ENCODE results near the gene KIF23. TPM values are rescaled to one million over a fixed set of nuclear protein-coding genes. Genes with fewer than 3 reads are reported as not detected.

Gene KIF23
- total RNA-seq, 1 experiment from 2014 or later = 100 TPM

DNA sequence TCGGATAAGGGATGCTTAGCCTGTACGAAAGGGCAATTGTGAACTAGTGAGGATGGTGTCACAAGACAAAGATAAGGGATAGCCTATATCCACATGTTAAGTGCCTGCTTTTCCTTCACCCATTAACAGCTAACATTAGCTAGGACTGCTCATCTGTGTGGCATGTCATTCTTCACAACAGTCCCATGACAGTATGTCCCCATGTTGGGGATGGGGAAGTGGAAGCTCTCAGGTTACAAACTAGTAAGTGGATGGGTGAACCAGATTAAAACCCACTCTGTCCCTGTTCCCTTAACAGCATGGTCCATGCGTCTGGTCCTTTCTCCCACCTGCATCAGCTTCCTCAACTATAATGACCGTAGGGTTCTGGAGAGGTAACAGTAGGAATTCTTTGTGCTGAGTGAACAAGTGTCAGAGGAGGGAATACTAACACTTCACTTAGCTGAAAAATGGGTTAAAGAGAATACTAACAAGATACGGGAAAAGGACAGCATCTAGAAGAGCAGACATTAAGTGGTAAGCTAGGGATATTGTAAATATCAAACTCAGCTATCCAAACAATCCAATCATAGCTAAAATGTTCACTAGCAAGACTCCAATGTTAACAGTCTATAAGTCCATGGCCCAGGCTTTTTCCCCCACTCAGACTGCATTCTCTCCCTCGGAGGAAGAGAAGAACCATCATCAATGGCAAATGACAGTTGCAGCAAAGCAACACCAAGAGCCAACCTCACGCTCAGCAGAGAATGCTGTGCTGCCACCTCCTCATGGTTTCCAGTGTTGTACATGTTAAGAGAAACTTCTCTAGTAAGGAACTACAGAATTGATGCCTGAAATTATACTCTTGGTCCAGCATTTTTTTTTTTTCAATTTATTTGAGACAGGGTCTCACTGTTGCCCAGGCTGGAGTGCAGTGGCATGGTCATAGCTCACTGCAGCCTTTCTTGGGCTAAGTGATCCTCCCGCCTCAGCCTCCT lies 43.4 kb downstream of the KIF23 start:
- H3K4me1 ChIP-seq (replicated peaks; ENCODE audit: insufficient read depth) = peaks cover 19% of the 10 kb centered on the region
- peak overlapping the region; percentile 14; the same call in 1 of the 2 replicates for H3K27ac ChIP-seq
- ChIA-PET POLR2A (ENCODE audit: unreplicated experiment) (no interaction called here), CTCF (interaction anchor here (0.7 kb wide), 1 partner anchor 302 kb away, joined by 5 read pairs; no protein-coding TSS in a partner anchor)
- H3F3A ChIP-seq (ENCODE audit: insufficient read depth, low read depth) = peaks cover 58% of the 10 kb centered on the region
- BruUV-seq (replicated peaks) = no TSS peak
- DNase-seq = peak in 1 of 2 experiments; percentile 45
- H3K27me3 ChIP-seq (ENCODE audit: insufficient read depth, low read depth) = no peaks in the 10 kb centered on the region
- no peaks in the 10 kb centered on the region for H3K9me2 ChIP-seq (ENCODE audit: insufficient read depth)
- no peak overlapping the region for H2AFZ ChIP-seq
- peaks cover 30% of the 10 kb centered on the region for H3K36me3 ChIP-seq (ENCODE audit: low read depth)
- no peaks in the 10 kb centered on the region for H3K9me3 ChIP-seq (ENCODE audit: insufficient read depth, low read depth)
- H3K4me3 ChIP-seq = no peak overlapping the region
- H3K4me2 ChIP-seq = no peak overlapping the region
- TF ChIP-seq EZH2 (IDR thresholded peaks at IDR 0.05; ENCODE audit: low read depth) (no peak), CTCF (conservative IDR thresholded peaks at IDR 0.05) (no peak)
- H4K20me1 ChIP-seq (ENCODE audit: insufficient read depth) = peaks cover 42% of the 10 kb centered on the region
- H3K79me2 ChIP-seq (ENCODE audit: low read depth) = peaks cover 40% of the 10 kb centered on the region
- intact Hi-C loops (cut with micrococcal nuclease; ENCODE audit: unreplicated experiment) = no loop called here

- DNase-seq = no peak
Measured at GRCh38 chr15:69459066-69459465, 44.9 kb downstream of the KIF23 start.

DNA sequence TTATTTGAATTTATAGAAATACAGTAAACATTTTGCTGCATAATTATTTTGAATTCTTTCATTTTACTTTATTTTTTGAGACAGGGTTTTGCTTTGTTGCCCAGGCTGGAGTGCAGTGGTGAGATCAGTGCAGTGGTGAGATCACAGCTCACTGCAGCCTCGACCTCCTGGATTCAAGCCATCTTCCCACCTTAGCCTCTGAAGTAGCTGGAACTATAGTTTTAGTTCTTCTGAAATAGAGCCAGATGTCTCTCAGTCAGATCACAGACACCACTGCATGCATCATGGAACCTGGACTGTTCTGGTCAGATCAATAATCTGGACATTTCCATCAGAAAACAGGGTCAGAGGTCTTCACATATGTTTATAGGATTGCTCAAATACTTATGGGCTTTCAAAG lies 46.3 kb downstream of the KIF23 start:
- Histone ChIP-seq H3K36me3 (ENCODE audit: low read depth) (peaks cover 11% of the 10 kb centered on the region), H3K4me2 (peak overlapping the region; percentile 1; the same call in 1 of the 2 replicates), H3F3A (ENCODE audit: insufficient read depth, low read depth) (peaks cover 37% of the 10 kb centered on the region), H4K20me1 (ENCODE audit: insufficient read depth) (peaks cover 16% of the 10 kb centered on the region; the same call in 1 of the 2 replicates), H3K79me2 (ENCODE audit: low read depth) (peaks cover 12% of the 10 kb centered on the region), H3K27ac (no peak overlapping the region), H3K9me2 (ENCODE audit: insufficient read depth) (no peaks in the 10 kb centered on the region), H3K4me1 (replicated peaks; ENCODE audit: insufficient read depth) (peaks cover 19% of the 10 kb centered on the region), H3K9me3 (ENCODE audit: insufficient read depth, low read depth) (no peaks in the 10 kb centered on the region), H3K27me3 (ENCODE audit: insufficient read depth, low read depth) (no peaks in the 10 kb centered on the region), H3K4me3 (no peak overlapping the region), H2AFZ (no peak overlapping the region)
- POLR2A ChIA-PET (ENCODE audit: unreplicated experiment) = no interaction called here
- BruUV-seq (replicated peaks) = no TSS peak
- intact Hi-C loops (cut with micrococcal nuclease; ENCODE audit: unreplicated experiment) = no loop called here
- DNase-seq = no peak
- TF ChIP-seq EZH2 (IDR thresholded peaks at IDR 0.05; ENCODE audit: low read depth) (no peak), CTCF (conservative IDR thresholded peaks at IDR 0.05) (no peak)
- CTCF ChIA-PET = no interaction called here

More at GRCh38 chr15:69459066-69459465, 44.9 kb downstream of the KIF23 start:
- H3K27me3 ChIP-seq (ENCODE audit: insufficient read depth, low read depth) = no peaks in the 10 kb centered on the region
- POLR2A ChIA-PET (ENCODE audit: unreplicated experiment) = interaction anchor here (0.7 kb wide), 1 partner anchor 808 kb away, joined by 3 read pairs; no protein-coding TSS in a partner anchor
- H2AFZ ChIP-seq = no peak overlapping the region
- peaks cover 27% of the 10 kb centered on the region for H3K4me1 ChIP-seq (replicated peaks; ENCODE audit: insufficient read depth)
- H3K4me3 ChIP-seq = no peak overlapping the region
- no TSS peak for BruUV-seq (replicated peaks)
- H3K9me2 ChIP-seq (ENCODE audit: insufficient read depth) = no peaks in the 10 kb centered on the region
- peaks cover 51% of the 10 kb centered on the region for H3F3A ChIP-seq (ENCODE audit: insufficient read depth, low read depth)
- H3K9me3 ChIP-seq (ENCODE audit: insufficient read depth, low read depth) = no peaks in the 10 kb centered on the region
- H3K27ac ChIP-seq = no peak overlapping the region
- H3K4me2 ChIP-seq = no peak overlapping the region
- no peak for TF ChIP-seq EZH2 (IDR thresholded peaks at IDR 0.05; ENCODE audit: low read depth)
- TF ChIP-seq CTCF (conservative IDR thresholded peaks at IDR 0.05) = no peak
- intact Hi-C loops (cut with micrococcal nuclease; ENCODE audit: unreplicated experiment) = no loop called here
- peaks cover 31% of the 10 kb centered on the region for H4K20me1 ChIP-seq (ENCODE audit: insufficient read depth)
- CTCF ChIA-PET = no interaction called here
- peaks cover 26% of the 10 kb centered on the region for H3K79me2 ChIP-seq (ENCODE audit: low read depth)
- peaks cover 25% of the 10 kb centered on the region for H3K36me3 ChIP-seq (ENCODE audit: low read depth)
